ENCODE measurements around the gene F2.

F2 gene

GRCh38 chr11:46743693-46744339 is 24.8 kb downstream of the F2 start:
- peak; percentile 10 to 32 for DNase-seq

DNA sequence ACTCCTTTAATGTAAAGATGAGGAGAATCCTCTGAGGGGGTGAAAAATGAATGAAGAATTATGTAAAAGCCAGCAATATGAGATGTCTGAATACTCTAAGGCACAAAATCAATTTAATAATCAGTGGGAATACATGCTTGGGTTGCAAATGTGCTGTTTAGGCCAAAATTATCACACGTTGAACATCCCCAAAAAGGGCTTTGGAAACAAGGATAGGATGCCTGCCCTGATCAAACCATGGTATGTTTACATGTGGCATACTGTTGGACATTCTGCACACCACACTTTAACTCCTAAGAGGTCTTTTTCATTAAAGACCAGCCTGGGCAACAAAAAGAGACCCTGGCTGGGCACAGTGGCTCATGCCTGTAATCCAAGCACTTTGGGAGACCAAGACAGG is 26.3 kb downstream of the F2 start:
- no peak for DNase-seq

GRCh38 chr11:46745995-46746394 is 27.0 kb downstream of the F2 start:
- DNase-seq = no peak

DNA sequence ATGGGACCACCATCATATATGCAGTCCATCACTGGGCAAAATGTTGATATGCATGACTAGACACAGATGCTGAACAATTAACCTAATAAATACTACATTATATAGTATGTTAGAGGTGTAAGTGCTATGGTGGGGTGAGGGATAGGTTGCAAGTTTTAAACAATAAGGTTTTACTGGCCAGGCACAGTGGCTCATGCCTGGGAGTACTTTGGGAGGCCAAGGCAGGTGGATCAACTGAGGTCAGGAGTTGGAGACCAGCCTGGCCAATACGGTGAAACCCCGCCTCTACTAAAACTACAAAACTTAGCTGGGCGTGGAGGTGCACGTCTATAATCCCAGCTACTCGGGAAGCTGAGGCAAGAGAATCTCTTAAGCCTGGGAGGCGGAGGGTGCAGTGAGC is 28.1 kb downstream of the F2 start:
- DNase-seq = no peak

GRCh38 chr11:46755962-46756361 is 36.9 kb downstream of the F2 start:
- no peak for DNase-seq

- no peak for DNase-seq
Observed at GRCh38 chr11:46759196-46759595, 40.2 kb downstream of the F2 start.

DNA sequence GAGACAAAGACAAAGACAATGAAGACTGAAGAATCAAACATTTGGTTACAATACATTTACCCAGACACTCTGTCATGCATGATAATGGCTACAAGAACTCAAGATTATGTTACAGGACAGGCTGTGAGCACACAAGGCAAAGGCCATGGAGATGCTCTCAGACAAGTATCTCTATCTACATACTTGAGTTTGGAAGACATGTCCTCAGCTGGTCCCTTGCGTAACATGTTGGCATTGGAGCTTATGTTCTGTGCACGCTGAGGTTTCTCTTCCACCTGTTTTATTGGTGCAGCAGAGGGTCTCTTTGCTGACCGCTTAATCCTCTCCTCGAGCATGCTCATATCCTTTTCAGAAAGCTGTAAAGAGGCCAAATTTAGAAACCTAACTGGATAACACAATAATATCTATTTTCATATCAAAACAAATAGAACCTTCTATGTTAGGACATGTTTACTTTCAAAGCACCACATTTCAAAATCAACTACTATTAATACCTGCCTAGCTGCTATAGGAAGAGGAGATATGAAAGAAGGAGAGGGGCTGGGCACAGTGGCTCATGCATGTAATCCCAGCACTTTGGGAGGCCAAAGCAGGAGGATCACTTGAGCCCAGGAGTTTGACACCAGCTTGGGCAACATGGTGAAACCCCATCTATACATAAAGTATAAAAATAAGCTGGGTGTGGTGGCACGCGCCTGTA is 41.6 kb downstream of the F2 start:
- no peak for DNase-seq

- DNase-seq = no peak
Observed at GRCh38 chr11:46761807-46762206, 42.8 kb downstream of the F2 start.

DNA sequence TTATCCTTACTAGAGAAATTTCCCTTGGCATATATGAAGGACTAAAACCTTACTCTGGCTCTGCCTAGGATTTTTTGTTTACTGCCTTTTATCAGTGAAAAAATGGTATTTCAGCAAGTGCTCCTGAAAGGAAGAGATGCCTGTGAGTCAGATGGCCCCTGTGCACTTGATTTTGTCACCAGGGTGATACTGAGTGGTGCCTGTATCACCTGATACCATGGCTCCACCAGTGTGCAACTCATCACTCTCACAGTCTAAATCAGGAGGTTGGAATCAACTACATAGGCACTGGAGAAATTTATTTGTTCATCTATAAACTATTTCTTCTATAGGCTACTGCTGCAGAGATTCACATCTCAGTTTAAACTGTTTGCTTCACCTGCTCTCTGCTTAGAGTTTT is 43.2 kb downstream of the F2 start:
- no peak for DNase-seq

GRCh38 chr11:46766656-46767055 is 47.6 kb downstream of the F2 start:
- DNase-seq = no peak

DNA sequence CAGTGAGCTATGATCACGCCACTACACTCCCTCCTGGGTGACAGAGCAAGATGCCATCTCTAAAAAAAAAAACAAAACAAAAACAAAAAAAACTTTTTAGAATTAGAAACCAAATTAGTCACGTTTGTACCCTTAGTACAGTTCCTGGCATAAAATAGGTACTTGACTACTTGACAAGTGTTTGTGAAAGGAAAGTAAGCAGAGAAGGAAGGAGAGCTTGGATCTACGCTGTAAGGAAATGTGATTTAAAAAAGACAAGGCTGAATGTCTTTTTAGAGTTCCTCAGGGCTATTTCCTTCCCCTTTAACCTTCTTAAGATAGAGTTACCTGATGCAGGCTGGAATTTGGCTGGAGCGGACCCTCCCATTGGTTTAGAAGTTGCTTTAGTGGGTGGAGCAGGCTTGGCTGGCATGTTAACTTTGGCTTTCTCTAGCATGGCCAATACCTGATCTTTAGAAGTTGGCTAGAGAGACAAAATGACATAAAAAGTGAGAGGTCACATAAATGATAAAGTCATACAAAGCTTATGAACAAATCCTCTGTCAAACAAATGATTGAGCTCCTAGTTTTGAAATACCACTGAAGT is 50.7 kb downstream of the F2 start:
- no peak for DNase-seq

DNA sequence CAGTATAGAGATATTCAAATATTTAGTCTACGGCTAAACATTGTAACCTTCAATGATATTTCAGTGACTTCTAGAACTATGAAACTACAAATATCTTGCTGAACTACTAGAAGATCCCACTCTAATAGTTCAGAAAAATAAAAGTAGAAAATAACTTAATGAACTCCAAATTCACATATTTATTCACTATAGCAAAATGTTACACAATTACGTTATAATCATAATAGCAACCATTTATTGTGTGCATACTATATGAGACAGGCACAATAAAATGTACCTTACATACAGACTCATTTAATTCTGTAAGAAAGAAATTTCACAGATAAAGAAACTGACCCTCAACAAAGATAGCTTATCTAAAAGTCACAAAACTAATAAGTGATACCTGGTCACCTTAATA is 57.9 kb downstream of the F2 start:
- DNase-seq = no peak

GRCh38 chr11:46778416-46778815 is 59.4 kb downstream of the F2 start:
- no peak for DNase-seq
